GM20000 (cell line): ENCODE results near the gene CORO2B.

Experiments used
- DNase-seq: peaks from one replicate; pipeline ENCODE4 v3.0.0; 2012; ENCODE audit warnings: low spot score
- TF ChIP-seq, protein P1 (sequence below): IDR thresholded peaks from 2 replicates; pipeline ENCODE4 v1.5.1; 2012; ENCODE audit warnings: mild to moderate bottlenecking, control low read depth; ENCODE audit errors: extremely low read depth, missing control alignments

CORO2B gene

DNA sequence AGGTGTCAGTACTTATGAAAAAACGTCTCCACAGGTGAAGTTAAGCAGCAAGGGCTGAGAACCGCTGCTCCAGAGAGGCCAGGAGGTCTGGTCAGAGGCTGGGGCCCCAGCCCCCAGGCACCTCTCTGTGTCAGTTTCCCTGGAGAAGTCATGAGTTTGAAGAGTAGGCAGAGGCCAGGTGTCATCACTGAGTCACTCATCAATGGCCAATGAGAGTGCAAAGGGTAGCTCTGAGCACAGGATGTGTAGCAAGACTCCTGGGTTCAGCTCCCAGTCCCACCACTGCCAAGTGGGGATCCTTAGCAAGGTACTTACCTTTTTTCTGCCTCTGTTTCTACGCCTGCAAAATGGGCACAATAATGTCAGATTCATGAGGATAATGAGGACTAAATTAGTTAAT, 47.9 kb downstream of the CORO2B start:
- no peak for DNase-seq
- TF ChIP-seq, protein P1, sequence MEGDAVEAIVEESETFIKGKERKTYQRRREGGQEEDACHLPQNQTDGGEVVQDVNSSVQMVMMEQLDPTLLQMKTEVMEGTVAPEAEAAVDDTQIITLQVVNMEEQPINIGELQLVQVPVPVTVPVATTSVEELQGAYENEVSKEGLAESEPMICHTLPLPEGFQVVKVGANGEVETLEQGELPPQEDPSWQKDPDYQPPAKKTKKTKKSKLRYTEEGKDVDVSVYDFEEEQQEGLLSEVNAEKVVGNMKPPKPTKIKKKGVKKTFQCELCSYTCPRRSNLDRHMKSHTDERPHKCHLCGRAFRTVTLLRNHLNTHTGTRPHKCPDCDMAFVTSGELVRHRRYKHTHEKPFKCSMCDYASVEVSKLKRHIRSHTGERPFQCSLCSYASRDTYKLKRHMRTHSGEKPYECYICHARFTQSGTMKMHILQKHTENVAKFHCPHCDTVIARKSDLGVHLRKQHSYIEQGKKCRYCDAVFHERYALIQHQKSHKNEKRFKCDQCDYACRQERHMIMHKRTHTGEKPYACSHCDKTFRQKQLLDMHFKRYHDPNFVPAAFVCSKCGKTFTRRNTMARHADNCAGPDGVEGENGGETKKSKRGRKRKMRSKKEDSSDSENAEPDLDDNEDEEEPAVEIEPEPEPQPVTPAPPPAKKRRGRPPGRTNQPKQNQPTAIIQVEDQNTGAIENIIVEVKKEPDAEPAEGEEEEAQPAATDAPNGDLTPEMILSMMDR, result no peak

DNA sequence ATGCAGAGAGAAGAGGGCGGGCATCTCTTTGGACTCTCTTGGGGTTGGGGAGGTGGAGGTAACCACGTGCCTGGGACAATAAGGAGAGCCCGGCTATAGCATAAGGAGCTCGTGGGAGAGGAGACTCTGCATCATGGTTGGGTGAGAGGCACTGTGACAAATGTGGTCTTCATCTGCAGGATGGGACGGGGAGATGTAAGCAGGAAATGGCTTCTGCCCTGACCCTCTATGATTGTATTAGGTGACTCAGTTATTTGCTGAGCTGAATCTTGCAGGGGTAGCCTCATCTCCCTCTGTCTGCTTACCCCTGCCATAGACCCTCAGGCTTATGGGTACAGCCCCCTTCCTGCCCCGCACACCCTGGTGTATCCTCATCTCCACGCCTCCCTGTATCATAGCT, 48.7 kb downstream of the CORO2B start:
- no peak for DNase-seq
- TF ChIP-seq, protein P1, result no peak

DNA sequence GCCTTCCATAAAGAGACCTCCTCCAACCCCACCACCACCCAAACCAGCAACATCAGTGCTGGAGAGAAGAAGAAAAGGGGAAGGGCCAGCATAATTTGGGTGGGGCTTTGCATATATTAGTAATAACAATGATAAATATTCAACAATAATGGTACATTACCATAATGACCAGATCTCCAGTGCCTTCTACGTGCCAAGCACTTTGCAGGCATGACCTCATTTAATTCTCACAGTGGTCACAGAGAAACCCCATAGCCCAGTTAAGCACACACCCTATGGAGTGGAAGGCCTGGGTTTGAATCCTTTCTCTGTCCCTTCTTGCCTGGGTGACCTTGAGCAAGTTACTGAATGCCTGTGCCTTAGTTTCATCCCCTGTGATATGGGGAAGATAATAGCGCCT, 49.2 kb downstream of the CORO2B start:
- TF ChIP-seq, protein P1, result no peak
- DNase-seq, result no peak

DNA sequence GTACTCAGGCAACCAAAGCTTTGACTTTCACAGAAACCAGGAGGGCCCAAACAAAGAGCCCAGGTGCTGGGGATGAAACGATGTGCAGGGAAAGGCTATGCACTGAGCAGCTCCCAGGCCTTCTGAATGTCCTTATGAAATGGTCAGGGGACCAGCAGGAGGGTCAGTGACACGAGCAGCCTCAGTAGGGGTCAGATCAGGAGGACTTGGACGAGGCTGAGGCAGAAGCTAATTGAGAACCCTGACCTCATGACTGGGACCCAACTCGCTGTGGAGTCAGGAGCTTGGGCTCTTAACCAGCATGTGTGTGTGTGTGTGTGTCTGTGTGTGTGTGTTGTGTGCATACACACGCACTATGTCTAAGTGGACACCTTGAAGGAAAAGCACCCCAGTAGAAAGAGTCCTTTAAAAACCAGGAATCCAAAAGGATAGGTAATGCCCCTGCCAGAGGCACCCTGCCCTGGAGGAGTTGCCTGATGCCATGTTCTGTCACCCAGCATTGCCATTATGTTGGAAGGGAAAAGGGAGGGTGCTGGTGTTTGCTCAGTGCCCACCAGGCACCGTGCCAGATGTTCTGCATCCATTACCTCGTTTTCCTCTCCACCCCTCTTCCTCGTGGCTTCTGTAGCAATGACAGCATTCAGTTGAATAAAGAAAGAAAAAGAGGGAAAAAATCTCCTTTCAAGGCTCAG, 50.9 kb downstream of the CORO2B start:
- TF ChIP-seq, protein P1, result no peak
- no peak for DNase-seq

DNA sequence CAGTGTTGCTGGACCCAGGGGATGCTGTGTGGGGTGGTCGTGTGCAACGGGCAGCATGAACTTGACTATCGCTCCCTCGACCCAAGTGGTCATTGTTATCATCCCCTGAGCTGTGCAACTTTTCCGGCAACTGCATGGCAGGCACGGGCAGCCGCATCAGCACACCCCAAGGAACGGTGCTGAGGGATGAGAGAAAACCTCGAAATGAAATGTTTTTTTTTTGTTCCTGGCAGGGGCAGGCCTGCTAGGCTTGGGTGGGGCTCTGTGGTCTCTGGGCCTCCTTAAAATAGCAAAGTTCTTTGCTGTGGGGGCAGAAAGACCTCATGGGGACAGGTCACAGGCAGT, 51.4 kb downstream of the CORO2B start:
- no peak for DNase-seq
- TF ChIP-seq, protein P1, result no peak

DNA sequence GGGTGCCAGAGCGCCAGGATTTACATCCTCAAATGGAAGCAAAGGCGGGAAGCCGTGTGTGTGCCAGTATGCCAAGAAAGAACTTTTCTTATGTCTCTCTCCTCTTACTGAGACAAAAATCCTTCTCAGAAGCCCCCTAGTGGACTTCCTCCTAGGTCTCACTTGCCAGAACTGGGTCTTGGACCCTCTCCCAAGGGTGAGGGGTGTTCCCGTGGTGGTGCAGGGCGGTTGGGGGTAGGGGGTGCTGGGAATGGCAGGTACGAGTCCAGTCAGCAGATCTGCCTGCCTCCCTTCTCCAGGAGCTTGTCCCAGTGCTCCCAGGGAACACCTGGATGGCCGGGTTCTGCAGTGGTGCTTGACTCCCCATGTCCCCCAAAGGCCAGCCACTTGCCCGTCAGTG, 52.0 kb downstream of the CORO2B start:
- TF ChIP-seq, protein P1, result no peak

DNA sequence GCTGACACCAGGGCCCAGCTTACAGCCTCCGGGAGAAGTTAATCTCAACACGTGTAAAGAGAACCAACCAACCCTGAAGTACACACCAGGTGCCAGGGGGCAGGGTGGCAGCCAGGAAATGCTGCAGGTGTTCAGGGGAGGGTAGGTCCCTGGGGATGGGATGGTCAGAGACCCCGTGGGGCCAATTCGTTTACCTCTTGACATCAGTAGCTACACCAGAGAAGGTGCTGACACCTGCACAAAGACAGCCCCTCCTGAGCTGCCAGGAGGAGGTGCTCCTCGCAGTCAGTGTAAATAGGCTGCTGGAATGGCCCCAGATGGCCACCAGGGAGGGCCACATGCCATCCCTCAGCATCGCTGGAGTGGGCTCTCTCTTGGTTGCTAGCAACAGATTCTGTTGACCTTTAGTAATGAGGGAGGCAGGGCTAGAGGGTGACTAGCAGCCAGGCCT, 52.8 kb downstream of the CORO2B start:
- TF ChIP-seq, protein P1, result no peak
- no peak for DNase-seq

More for the DNA sequence above, 52.0 kb downstream of the CORO2B start:
- DNase-seq, result no peak
